ENCODE measurements around the gene MYG1. TPM values are rescaled to one million over a fixed set of nuclear protein-coding genes. Genes with fewer than 3 reads are reported as not detected.

The MYG1 gene
- total RNA-seq, 2 donors from 2014 or later = 63.8 to 91.5 TPM

Other genes starting within 250 kb of the MYG1 start
- 1 to 10 TPM; 1.2 to 2.1 TPM for gene TNS2, start 249.6 kb upstream of the MYG1 start, total RNA-seq
- gene SPRYD3, start 220.3 kb upstream of the MYG1 start, total RNA-seq = 10 to 100 TPM; 19.2 to 22.2 TPM
- gene IGFBP6, start 202.0 kb upstream of the MYG1 start, total RNA-seq = 1 to 10 TPM; 1.5 to 3.6 TPM
- under 1 TPM; 0.35 to 0.59 TPM for gene SOAT2, start 196.2 kb upstream of the MYG1 start, total RNA-seq
- gene ZNF740, start 119.0 kb upstream of the MYG1 start, total RNA-seq = 10 to 100 TPM; 36.8 to 43.2 TPM
- gene CSAD, start 118.8 kb upstream of the MYG1 start, total RNA-seq = 10 to 100 TPM; 24.4 to 55.8 TPM
- 10 to 100 TPM; 71.4 to 76.3 TPM for gene ITGB7, start 92.4 kb upstream of the MYG1 start, total RNA-seq
- 10 to 100 TPM; 15.5 to 23.5 TPM for gene RARG, start 67.5 kb upstream of the MYG1 start, total RNA-seq
- 10 to 100 TPM; 32.8 to 76.3 TPM for gene ESPL1, start 31.4 kb upstream of the MYG1 start, total RNA-seq
- 100 to 1,000 TPM; 334 to 355 TPM for gene PFDN5, start 4.2 kb upstream of the MYG1 start, total RNA-seq
- gene AAAS, start 21.9 kb downstream of the MYG1 start, total RNA-seq = 10 to 100 TPM; 52.3 to 83.5 TPM
- gene SP7, start 36.7 kb downstream of the MYG1 start, total RNA-seq = not detected
- gene SP1, start 80.5 kb downstream of the MYG1 start, total RNA-seq = 100 to 1,000 TPM in 1 of 2 donors, 10 to 100 TPM in 1; 86.0 to 156 TPM
- under 1 TPM in 1 of 2 donors, not detected in 1; 0.25 TPM for gene AMHR2, start 124.2 kb downstream of the MYG1 start, total RNA-seq
- gene PRR13, start 142.0 kb downstream of the MYG1 start, total RNA-seq = 100 to 1,000 TPM; 170 to 226 TPM
- 1,000 to 10,000 TPM in 1 of 2 donors, 100 to 1,000 TPM in 1; 786 to 1,016 TPM for gene PCBP2, start 152.4 kb downstream of the MYG1 start, total RNA-seq
- 10 to 100 TPM in 1 of 2 donors, 1 to 10 TPM in 1; 9.5 to 21.7 TPM for gene MAP3K12, start 199.8 kb downstream of the MYG1 start, total RNA-seq
- gene TARBP2, start 201.6 kb downstream of the MYG1 start, total RNA-seq = 10 to 100 TPM; 29.9 to 30.4 TPM
- not detected for gene NPFF, start 207.8 kb downstream of the MYG1 start, total RNA-seq

All from activated naive CD4-positive, alpha-beta T cell treated with anti-CD3 and anti-CD28 coated beads, Interleukin-2, amount 50 U/mL, for 72 hours (primary cell).